Measurements from ENCODE around the gene TRRAP. TPM values are rescaled to one million over a fixed set of nuclear protein-coding genes. Genes with fewer than 3 reads are reported as not detected.

TRRAP gene
- total and polyA plus RNA-seq, 2 of the 8 experiments (the other 6 are each of a cell fraction or from before 2014, with no cell fraction given) = 21.7 to 48.6 TPM

DNA sequence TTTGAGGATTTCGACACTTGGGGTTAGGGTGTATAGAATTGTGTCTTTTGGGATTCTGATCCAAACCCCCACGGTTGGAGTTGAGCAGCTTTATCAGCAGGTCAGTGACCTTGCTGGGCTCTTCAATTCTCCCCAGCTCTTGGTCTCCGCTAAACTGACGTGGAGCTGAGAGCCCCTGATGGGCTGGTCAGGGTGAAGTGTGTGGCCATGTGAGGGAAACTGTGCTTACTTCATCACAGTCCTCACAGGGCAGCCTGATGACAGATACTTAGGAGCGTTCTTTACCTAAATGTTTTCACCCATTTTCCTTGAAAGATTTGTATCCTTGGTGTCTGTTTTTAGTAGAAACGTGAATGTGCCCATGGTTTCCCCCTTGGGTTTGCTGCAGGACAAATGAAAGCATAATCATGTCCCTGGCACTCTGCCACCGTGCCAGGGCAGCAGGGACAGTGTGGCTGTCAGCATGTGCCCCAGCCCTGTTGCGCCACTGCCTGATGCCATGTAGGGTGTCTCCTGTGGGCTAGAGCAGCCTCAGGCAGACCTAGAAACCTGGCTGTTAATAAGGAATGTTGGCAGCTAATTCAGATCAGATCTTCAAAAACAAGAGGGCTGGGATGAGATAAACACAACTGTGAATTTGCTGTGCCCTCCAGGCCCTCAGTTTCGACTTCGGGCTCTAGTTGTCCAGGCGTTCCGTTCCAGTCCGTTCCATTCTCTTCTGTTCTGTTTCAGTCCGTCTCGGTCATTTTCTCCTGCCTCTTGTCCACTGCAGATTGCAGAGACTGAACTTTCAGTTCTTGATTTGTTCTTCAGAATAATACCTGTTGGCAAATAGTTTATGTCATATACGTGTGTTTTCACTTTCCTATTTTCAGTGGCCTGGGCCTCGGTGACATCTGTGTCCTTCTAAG, 96.8 kb downstream of the TRRAP start (continued):
- TF ChIP-seq POU5F1 (IDR thresholded peaks at IDR 0.05; ENCODE audit: low read depth, low read length) = no peak
- no peak for TF ChIP-seq SP4 (IDR thresholded peaks at IDR 0.05; ENCODE audit: low read length)
- TF ChIP-seq SIRT6 (IDR thresholded peaks at IDR 0.05; ENCODE audit: low read length) = no peak
- TF ChIP-seq SAP30 (IDR thresholded peaks at IDR 0.05; ENCODE audit: insufficient read depth, insufficient replicate concordance, low read length) = no peak
- TF ChIP-seq CBX8 (IDR thresholded peaks at IDR 0.05; ENCODE audit: borderline replicate concordance, low read depth, low read length) = no peak
- no peak for TF ChIP-seq POLR2A (IDR thresholded peaks at IDR 0.05; ENCODE audit: control extremely low read depth in 1 of 2, low read depth in 2 of 2, low read length in 2 of 2)
- no peak for TF ChIP-seq TBP (IDR thresholded peaks at IDR 0.05; ENCODE audit: low read depth, low read length)
- TF ChIP-seq, protein P1, sequence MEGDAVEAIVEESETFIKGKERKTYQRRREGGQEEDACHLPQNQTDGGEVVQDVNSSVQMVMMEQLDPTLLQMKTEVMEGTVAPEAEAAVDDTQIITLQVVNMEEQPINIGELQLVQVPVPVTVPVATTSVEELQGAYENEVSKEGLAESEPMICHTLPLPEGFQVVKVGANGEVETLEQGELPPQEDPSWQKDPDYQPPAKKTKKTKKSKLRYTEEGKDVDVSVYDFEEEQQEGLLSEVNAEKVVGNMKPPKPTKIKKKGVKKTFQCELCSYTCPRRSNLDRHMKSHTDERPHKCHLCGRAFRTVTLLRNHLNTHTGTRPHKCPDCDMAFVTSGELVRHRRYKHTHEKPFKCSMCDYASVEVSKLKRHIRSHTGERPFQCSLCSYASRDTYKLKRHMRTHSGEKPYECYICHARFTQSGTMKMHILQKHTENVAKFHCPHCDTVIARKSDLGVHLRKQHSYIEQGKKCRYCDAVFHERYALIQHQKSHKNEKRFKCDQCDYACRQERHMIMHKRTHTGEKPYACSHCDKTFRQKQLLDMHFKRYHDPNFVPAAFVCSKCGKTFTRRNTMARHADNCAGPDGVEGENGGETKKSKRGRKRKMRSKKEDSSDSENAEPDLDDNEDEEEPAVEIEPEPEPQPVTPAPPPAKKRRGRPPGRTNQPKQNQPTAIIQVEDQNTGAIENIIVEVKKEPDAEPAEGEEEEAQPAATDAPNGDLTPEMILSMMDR (IDR thresholded peaks at IDR 0.05; ENCODE audit: control extremely low read depth in 1 of 3, insufficient read depth in 1 of 3, low read depth in 1 of 3, low read length in 3 of 3) = no peak
- no peak for TF ChIP-seq TEAD4 (IDR thresholded peaks at IDR 0.05; ENCODE audit: low read depth, low read length)

Measured in H1 (cell line).